GM21529 (cell line): ENCODE measurements around the gene OR1F1.

ENCODE experiments used
- ATAC-seq: cut with Tn5 transposase; IDR thresholded peaks from one replicate; pipeline ENCODE4 v1.9.1; 2021; ENCODE audit not compliant: unreplicated experiment

OR1F1 gene

DNA sequence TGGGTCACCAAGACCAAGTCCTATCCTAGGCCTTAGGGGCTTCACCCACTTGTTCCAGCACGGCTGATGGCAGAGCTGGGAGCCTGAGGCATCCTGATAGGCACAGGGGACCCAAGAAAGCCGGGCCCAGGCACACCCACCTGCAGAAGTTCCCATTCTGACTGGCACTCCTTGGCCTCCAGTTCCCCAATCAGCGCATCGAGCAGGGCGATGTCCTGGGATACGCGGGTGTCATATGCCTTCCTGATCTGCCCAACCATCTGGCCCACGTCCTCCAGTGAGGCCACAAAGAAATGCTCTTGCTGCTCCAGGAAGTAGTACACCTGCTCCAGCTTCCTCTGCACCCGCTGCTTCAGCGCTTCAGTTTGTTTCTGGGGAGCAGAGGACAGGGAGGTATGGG, 58.9 kb downstream of the OR1F1 start:
- no peak for ATAC-seq

GRCh38 chr16:3248596-3248995, 60.6 kb downstream of the OR1F1 start:
- no peak for ATAC-seq

DNA sequence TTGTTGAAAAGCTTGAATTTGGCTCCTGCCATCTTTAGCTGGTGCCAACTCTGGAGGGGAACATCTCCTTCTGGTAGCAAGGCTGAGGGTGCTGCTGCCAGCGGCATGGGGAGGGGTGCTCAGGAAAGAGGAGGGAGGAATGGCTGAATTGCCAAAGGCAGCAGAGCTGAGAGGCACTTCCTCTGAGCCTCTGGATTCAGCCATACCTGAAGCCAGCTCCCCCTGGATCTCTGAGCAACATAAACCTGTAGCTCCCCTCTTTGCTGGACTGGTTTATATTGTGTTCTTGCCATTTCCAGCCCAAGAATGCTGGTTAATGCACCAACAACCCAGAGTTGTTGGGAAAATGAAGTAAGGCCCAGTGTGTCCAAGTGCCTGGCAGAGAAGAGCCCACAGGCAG, 61.0 kb downstream of the OR1F1 start:
- no peak for ATAC-seq

- no peak for ATAC-seq
These were observed 61.4 kb downstream of the OR1F1 start for GRCh38 chr16:3249451-3249850.

DNA sequence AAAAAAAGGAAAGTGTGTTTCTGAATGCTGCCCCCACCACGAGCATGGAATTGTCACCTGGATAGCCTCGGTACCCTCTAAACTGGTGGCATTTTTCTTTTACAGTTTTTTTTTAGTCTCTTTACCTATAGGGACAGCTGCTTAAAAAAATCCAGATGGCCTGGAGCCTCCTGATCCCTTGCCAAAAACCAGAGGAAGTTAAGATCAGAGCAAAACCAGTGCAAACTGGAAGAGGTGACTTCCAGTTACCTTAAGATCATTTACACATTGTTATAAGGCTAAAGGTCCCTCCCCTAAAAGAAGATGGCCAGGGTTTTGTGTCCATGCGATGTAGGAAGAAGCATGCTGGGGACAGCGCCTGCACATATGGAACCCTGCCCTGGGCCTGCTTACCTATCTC, 65.0 kb downstream of the OR1F1 start:
- no peak for ATAC-seq

GRCh38 chr16:3254309-3254708, 66.3 kb downstream of the OR1F1 start:
- ATAC-seq = no peak
